Inflammatory macrophage treated with lipopolysaccharide for 4 hours (primary cell): ENCODE data around the gene RNLS.

Experiments
- DNase-seq: peaks from one replicate; pipeline ENCODE4 v3.0.0-alpha.2; 2020

Gene RNLS

GRCh38 chr10:88582806-88583583 lies at the start of gene RNLS:
Gene RNLS (minus strand): TSS chr10:88583318.
- DNase-seq, result peak; percentile 63

- no peak for DNase-seq
These were observed 41.7 kb upstream of the RNLS start for GRCh38 chr10:88624840-88625239.

DNA sequence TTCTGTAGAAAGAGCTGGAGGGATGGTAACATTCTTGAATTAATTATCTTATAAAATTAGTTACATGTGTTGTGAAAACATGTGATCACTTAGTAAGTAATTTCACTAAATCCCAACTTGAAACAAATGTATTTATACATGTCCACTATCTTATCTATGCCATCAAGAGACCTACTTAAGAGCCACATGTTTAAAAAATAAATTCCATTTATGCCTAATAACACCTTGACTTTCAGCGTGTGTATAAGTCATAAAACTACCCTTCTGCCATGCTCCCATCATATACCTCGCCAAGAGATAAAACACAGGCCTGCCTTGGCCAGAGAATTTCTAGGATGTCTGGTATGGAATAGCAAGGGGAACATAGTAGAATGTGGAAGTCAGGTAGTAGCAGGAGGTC lies 40.7 kb upstream of the RNLS start:
- DNase-seq, result no peak

DNA sequence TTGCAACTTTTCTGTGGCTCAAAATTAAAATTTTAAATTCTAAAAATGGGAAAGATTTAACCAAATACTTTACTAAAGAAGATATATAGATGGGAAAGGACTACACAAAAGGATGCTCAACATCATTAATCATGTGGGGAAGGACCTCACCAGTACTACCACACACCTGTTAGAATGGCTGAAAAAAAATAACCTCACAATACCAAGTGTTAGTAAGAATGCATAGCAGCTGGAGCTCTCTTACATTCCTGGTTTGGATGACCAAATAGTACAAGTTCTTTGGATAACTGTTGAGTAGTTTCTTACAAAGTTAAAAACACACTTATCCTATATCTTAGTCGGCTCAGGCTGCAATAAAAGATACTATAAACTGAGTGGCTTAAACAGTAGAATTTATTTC lies 37.3 kb upstream of the RNLS start:
- no peak for DNase-seq

GRCh38 chr10:88618496-88618895 lies 35.4 kb upstream of the RNLS start:
- DNase-seq, result no peak

DNA sequence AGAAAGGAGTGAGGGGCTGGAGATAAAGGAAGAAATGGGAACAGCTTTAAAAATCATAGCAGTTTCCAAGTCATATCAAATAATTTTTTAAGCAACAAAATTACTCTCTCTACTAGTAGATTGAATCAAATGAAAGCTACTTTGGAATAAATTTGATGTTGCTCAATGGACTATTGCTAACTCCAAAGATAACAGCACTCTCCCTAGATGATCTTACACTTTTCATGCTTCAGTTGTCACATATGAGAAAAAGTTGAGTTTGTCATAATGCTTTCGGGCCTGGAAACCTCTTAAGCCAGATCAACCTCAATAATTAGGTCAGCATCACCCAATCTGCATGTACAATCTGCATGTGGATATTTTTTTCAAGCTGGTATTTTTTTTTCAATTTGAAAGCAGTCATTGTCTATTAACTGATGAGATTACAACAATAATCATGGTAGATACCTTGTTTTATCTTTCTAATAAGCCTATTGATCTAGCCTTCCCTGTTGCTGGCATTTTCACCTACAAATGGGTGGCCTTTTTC lies 34.7 kb upstream of the RNLS start:
- no peak for DNase-seq

DNA sequence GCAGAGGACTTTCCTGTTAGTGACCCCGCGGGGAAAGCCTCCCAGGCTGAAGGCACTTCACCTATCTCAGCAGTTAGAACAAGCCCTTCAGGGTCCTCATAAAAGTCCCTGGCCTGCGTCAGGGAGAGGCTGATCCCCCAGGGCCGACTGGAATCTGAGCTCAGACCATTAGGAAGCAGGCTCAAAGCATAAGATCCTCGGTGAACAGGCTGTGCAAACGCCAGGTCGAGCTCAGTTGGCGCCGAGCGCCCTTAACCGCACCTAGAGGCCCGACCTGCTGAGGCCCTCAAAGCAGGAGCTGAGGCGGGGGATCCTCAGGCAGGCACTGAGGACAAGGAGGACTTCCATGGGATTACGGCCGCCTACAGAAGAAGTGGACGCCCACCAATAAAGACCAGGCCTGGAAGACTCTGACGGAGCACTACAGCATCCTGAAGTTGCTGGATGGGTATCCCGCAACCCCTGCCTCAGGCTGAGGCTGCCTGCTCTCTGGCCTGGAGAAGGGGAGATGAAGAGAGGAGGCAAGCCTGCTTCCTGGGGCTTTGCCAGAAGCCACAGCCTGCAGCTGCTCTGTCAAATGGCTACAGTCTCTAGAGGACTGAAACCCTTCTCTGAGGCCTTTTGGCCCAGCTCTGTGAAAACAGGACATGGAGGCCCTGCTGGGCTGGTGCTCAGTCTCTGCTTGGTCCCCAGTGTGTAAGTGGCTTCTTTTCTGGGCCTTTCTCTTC lies 33.3 kb upstream of the RNLS start:
- no peak for DNase-seq

DNA sequence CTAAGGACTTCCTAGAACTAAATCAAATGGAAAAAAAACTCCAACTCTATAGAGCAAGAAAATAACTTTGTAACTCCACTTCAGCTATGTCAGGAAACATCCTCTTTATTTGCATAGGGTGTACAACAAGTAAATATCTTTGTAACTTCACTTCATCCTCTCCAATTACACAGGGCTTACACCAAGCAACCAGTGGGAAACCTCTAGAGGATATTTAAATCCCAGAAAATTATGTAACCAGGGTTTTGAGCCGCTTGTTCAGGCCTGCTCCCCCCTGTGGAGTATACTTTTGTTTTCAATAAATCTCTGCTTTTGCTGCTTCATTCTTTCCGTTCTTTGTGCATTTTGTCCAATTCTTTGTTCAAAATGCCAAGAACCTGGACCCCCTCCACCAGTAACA lies 25.7 kb upstream of the RNLS start:
- no peak for DNase-seq

- DNase-seq, result no peak
These were observed 25.1 kb upstream of the RNLS start for GRCh38 chr10:88608052-88608732.

DNA sequence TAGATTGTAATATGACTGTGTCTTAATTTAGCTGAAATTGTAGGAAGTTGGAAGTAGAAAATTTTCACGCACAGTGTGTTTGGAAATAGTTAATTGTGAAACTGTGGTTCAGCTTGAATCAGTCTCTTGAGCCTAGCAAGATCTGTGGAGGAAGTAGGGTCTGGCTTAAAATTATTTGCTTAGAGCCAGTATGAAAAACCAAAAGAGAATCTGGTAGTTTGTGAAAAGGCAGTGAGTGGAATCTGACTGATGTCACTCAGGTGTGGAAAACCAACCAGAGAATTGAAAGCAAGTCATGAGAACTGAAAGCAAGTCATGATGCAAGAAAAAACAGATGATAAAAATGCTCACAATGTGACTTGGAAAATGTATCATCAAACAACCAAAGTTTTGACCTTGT lies 14.9 kb upstream of the RNLS start:
- peak; percentile 94 for DNase-seq

- no peak for DNase-seq
These were observed 11.4 kb upstream of the RNLS start for GRCh38 chr10:88594482-88594881.

DNA sequence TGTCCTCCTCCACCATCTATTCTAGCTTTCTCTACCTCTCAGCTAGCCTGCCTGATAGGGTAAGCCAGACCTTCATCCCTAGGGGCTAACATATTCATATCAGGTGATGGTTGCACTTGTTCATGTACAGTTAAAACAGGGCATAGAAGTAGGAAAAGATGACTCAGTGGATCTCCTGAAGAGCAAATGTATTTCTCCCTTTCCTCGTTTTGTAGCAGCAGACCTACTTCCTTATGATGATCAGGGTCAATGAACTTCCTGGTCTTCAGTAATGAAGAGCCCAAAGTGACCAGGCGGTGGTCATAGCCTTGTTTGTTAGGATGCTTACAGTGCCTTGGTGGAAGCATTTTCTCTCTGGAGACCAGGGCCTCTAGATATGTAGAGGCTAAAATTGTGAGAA lies 9.8 kb upstream of the RNLS start:
- DNase-seq, result peak; percentile 43

GRCh38 chr10:88592381-88592780 lies 9.3 kb upstream of the RNLS start:
- no peak for DNase-seq

- DNase-seq, result no peak
These were observed 3.3 kb upstream of the RNLS start, which contains the start of gene LIPJ for GRCh38 chr10:88586462-88586861. Gene LIPJ (plus strand): TSS chr10:88586762. CDS start chr10:88590688, 3,926 bp downstream.

DNA sequence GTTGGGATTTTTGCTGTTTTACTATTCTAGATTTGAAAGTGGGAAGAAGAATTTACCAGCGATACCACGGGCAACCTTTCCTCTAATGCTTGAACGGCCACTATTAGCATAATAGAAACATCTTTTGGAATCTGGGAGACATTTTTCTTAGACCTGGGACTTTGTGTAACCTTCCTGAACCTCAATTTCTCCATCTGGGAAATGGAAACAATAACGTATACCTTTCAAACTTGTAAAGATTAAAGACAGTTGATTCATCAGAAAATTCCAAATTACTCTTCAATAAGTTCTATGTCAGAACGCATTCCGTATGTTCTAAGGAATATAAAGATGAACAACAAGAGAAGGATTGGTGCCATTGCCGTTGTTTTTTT lies 453 bp upstream of the RNLS start:
- DNase-seq, result no peak

DNA sequence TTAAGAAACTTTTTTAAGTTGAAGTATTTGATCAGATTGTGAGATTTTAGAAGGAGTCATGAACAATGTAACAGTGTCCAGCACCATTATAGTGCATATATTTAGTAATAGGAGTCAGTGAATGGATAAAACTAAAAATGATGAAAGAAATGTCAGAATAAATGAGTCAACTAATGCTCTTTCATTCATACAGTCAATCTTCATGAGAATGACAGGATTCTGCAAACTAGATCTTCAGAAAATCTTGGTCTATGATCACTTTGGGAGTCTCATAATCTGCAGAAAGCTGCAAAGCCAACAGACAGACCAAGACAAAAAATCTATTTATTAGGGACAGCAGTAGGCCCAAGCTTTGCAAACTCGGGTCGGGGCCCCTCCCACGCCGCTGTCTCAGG lies 710 bp downstream of the RNLS start:
- DNase-seq, result no peak

DNA sequence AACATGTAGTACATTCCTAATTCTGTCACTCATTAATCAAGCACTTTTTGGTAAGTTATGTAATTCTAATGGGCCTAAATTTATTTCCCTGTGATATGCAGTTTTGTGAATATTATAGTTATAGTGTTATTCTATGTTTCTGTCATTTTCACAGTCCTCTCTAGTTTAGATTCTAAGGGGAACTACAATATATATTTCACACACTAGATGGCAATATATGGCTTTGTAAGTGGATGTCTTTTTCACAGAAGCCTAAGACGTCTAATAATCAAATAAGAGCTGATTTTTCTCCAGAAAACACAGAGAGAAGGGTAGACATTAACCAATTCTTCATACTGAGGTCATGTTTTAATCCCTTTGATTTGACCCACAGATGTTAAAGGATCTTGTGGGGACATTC lies 18.0 kb downstream of the RNLS start:
- peak; percentile 43 for DNase-seq

DNA sequence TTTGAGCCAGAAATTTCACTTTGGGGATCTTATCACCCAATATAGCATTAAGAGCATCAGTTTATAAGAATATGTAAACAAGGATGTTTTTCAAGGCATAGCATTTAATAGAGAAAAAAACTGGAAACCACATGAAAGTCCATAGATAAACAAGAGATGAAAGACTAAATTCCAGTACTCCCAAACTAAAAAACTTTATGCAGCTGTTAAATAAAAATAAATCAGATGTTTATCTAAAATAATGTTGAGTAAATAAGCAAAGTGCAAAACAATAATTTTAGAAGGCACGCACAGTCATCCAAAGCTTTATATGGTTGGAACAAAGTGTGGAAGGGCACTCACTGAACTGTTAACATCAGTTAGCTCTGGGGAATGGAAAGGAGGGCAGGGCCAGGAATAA lies 21.0 kb downstream of the RNLS start:
- DNase-seq, result no peak

- DNase-seq, result no peak
These were observed 25.5 kb downstream of the RNLS start for GRCh38 chr10:88557658-88558057.

GRCh38 chr10:88557256-88557655 lies 25.9 kb downstream of the RNLS start:
- no peak for DNase-seq

GRCh38 chr10:88555190-88555908 lies 27.8 kb downstream of the RNLS start:
- peak; percentile 61 for DNase-seq

- DNase-seq, result peak; percentile 66
These were observed 29.9 kb downstream of the RNLS start for GRCh38 chr10:88553116-88553752.
